ENCODE measurements around the gene CCP110. TPM values are rescaled to one million over a fixed set of nuclear protein-coding genes. Genes with fewer than 3 reads are reported as not detected.

The CCP110 gene
- total and polyA plus RNA-seq, 2 of the 13 experiments (the other 11 are each of a cell fraction or from before 2014, with no cell fraction given) = 10.0 to 11.1 TPM

DNA sequence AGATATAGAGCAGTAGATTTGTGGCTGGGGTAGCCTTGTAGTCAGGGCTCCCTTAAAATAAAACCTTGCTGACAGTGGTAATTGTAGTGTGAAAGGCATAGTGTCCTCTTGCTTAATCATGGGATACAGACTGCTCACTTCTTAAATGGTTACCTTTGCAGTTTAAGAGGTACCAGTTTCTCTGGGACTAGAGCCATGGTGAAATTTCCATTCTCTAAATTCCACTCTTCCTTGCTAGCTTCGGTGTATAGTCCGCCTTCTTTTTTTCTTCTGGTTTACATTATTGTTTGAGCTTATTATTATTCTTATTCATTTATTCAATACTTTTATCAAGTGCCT is 1.6 kb downstream of the CCP110 start:
- in situ Hi-C loops (cut with HindIII; ENCODE audit: extremely low pct_ligation_motif_present, low pct_unique_long_range_greater_than_20kb) = no loop called here
- H4K20me1 ChIP-seq (ENCODE audit: insufficient read depth, low read length) = no peaks in the 10 kb centered on the region
- TF ChIP-seq, protein P1, sequence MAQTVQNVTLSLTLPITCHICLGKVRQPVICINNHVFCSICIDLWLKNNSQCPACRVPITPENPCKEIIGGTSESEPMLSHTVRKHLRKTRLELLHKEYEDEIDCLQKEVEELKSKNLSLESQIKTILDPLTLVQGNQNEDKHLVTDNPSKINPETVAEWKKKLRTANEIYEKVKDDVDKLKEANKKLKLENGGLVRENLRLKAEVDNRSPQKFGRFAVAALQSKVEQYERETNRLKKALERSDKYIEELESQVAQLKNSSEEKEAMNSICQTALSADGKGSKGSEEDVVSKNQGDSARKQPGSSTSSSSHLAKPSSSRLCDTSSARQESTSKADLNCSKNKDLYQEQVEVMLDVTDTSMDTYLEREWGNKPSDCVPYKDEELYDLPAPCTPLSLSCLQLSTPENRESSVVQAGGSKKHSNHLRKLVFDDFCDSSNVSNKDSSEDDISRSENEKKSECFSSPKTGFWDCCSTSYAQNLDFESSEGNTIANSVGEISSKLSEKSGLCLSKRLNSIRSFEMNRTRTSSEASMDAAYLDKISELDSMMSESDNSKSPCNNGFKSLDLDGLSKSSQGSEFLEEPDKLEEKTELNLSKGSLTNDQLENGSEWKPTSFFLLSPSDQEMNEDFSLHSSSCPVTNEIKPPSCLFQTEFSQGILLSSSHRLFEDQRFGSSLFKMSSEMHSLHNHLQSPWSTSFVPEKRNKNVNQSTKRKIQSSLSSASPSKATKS (CRISPR knock-in tag; IDR thresholded peaks at IDR 0.05) = 0 out of 2 replicates have a peak, but pooled peaks have one; percentile 38
- no peak for TF ChIP-seq GTF2F1 (IDR thresholded peaks at IDR 0.05; ENCODE audit: low read length)
- TF ChIP-seq, protein P2, sequence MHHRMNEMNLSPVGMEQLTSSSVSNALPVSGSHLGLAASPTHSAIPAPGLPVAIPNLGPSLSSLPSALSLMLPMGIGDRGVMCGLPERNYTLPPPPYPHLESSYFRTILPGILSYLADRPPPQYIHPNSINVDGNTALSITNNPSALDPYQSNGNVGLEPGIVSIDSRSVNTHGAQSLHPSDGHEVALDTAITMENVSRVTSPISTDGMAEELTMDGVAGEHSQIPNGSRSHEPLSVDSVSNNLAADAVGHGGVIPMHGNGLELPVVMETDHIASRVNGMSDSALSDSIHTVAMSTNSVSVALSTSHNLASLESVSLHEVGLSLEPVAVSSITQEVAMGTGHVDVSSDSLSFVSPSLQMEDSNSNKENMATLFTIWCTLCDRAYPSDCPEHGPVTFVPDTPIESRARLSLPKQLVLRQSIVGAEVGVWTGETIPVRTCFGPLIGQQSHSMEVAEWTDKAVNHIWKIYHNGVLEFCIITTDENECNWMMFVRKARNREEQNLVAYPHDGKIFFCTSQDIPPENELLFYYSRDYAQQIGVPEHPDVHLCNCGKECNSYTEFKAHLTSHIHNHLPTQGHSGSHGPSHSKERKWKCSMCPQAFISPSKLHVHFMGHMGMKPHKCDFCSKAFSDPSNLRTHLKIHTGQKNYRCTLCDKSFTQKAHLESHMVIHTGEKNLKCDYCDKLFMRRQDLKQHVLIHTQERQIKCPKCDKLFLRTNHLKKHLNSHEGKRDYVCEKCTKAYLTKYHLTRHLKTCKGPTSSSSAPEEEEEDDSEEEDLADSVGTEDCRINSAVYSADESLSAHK (CRISPR knock-in tag; IDR thresholded peaks at IDR 0.05; ENCODE audit: borderline replicate concordance) = no peak
- no peak for TF ChIP-seq ZNF30 (CRISPR knock-in tag; IDR thresholded peaks at IDR 0.05)
- TF ChIP-seq NAIF1 (CRISPR knock-in tag; IDR thresholded peaks at IDR 0.05; ENCODE audit: borderline replicate concordance) = no peak
- no peak for TF ChIP-seq KAT8 (CRISPR knock-in tag; IDR thresholded peaks at IDR 0.05)
- no peak for TF ChIP-seq SNAI1 (CRISPR knock-in tag; IDR thresholded peaks at IDR 0.05; ENCODE audit: borderline replicate concordance)
- no peak for TF ChIP-seq ZNF446 (CRISPR knock-in tag; IDR thresholded peaks at IDR 0.05)
- TF ChIP-seq MEF2D (CRISPR knock-in tag; IDR thresholded peaks at IDR 0.05) = no peak
- TF ChIP-seq, protein P3, sequence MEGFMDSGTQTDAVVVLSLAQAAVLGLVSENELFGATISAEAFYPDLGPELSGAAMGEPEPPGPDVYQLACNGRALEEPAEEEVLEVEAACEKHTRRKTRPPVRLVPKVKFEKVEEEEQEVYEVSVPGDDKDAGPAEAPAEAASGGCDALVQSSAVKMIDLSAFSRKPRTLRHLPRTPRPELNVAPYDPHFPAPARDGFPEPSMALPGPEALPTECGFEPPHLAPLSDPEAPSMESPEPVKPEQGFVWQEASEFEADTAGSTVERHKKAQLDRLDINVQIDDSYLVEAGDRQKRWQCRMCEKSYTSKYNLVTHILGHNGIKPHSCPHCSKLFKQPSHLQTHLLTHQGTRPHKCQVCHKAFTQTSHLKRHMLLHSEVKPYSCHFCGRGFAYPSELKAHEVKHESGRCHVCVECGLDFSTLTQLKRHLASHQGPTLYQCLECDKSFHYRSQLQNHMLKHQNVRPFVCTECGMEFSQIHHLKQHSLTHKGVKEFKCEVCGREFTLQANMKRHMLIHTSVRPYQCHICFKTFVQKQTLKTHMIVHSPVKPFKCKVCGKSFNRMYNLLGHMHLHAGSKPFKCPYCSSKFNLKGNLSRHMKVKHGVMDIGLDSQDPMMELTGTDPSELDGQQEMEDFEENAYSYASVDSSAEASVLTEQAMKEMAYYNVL (CRISPR knock-in tag; IDR thresholded peaks at IDR 0.05; ENCODE audit: borderline replicate concordance) = no peak
- no peak for TF ChIP-seq ZNF746 (CRISPR knock-in tag; IDR thresholded peaks at IDR 0.05)
- TF ChIP-seq SMAD3 (CRISPR knock-in tag; IDR thresholded peaks at IDR 0.05) = no peak
- TF ChIP-seq ZNF264 (CRISPR knock-in tag; IDR thresholded peaks at IDR 0.05) = 0 out of 2 replicates have a peak, but pooled peaks have one; percentile 33
- TF ChIP-seq CEBPB (IDR thresholded peaks at IDR 0.05; ENCODE audit: borderline replicate concordance, low read depth, low read length) = 0 out of 2 replicates have a peak, but pooled peaks have one; percentile 35
- no peak for TF ChIP-seq ZMAT3 (CRISPR knock-in tag; conservative IDR thresholded peaks at IDR 0.05)
- peak; percentile 33; the same call in 1 of the 2 replicates for TF ChIP-seq CEBPG (CRISPR knock-in tag; IDR thresholded peaks at IDR 0.05)
- TF ChIP-seq ATF1 (CRISPR knock-in tag; IDR thresholded peaks at IDR 0.05) = 0 out of 2 replicates have a peak, but pooled peaks have one; percentile 11
- no peak for TF ChIP-seq ZNF326 (CRISPR knock-in tag; IDR thresholded peaks at IDR 0.05; ENCODE audit: borderline replicate concordance)

More for the DNA sequence above, 1.6 kb downstream of the CCP110 start:
- H2AFZ ChIP-seq (ENCODE audit: low read length) = peak overlapping the region; percentile 76
- FAIRE-seq (no peak), DNase-seq (ENCODE audit: low spot score) (no peak), ATAC-seq (no peak)
- H3K27ac ChIP-seq (ENCODE audit: extremely low read length, insufficient read depth, low read length) = no peak overlapping the region
- no peaks in the 10 kb centered on the region for H3K9me3 ChIP-seq (ENCODE audit: low read length)
- peak overlapping the region; percentile 94 to 100 (median 95); a peak in 5 of 6 replicates for H3K4me3 ChIP-seq (replicated peaks in 1 of 3; ENCODE audit: insufficient read depth in 1 of 3, low read depth in 2 of 3, low read length in 3 of 3)
- peaks cover 45% of the 10 kb centered on the region for H3K79me2 ChIP-seq (ENCODE audit: insufficient read depth, low read length)
- no peaks in the 10 kb centered on the region; a peak in 1 of 5 replicates for H3K27me3 ChIP-seq (ENCODE audit: control insufficient read depth in 1 of 2, insufficient read depth in 2 of 2, low read length in 2 of 2)
- intact Hi-C loops (cut with micrococcal nuclease; ENCODE audit: unreplicated experiment) = loop anchor here (10.0 kb wide), 1 partner anchor 731 kb away; the partner anchor contains the start of gene RPS15A
- 90% methylated on average over 2 of the region's 2 CpGs for WGBS (ENCODE audit: low lambda C conversion rate)
- H3K9ac ChIP-seq (ENCODE audit: insufficient read depth, low read depth, low read length) = peak overlapping the region; percentile 83
- H3K4me2 ChIP-seq (ENCODE audit: low read depth, low read length) = peak overlapping the region; percentile 91
- H3K4me1 ChIP-seq (ENCODE audit: insufficient read depth, low read length) = peaks cover 49% of the 10 kb centered on the region
- ChIA-PET POLR2A (interaction anchor here (2.7 kb wide), 1 partner anchor 29 kb away, joined by 34 read pairs; the partner anchor contains the start of gene VPS35L), CTCF (ENCODE audit: low intra/inter-chr PET ratio, low total read pairs) (no interaction called here)
- H3K36me3 ChIP-seq (replicated peaks in 1 of 2; ENCODE audit: control insufficient read depth in 1 of 2, insufficient read depth in 2 of 2, low read length in 2 of 2) = peaks cover 4 to 17% of the 10 kb centered on the region in 2 experiments; a peak in 4 of 5 replicates
- TSS peak; percentile 39 for BruUV-seq (replicated peaks)
